ENCODE data around the gene FAM135A.

FAM135A gene

GRCh38 chr6:70394518-70395300 is 18.6 kb upstream of the FAM135A start:
- in situ Hi-C loops (cut with MboI; ENCODE audit: low pct_unique_long_range_greater_than_20kb, low sequenced_read_pairs) = no loop called here
- no peak for DNase-seq

GRCh38 chr6:70395301-70395672 is 18.0 kb upstream of the FAM135A start:
- in situ Hi-C loops (cut with MboI; ENCODE audit: low pct_unique_long_range_greater_than_20kb, low sequenced_read_pairs) = no loop called here
- DNase-seq = no peak

- no peak for DNase-seq
- in situ Hi-C loops (cut with MboI; ENCODE audit: low pct_unique_long_range_greater_than_20kb, low sequenced_read_pairs) = no loop called here
These were observed 17.1 kb upstream of the FAM135A start for GRCh38 chr6:70396163-70396562.

- DNase-seq = peak; percentile 10
- in situ Hi-C loops (cut with MboI; ENCODE audit: low pct_unique_long_range_greater_than_20kb, low sequenced_read_pairs) = no loop called here
These were observed 16.2 kb upstream of the FAM135A start for GRCh38 chr6:70396796-70397729.

GRCh38 chr6:70398783-70399728 is 14.3 kb upstream of the FAM135A start:
- no peak for DNase-seq

GRCh38 chr6:70404658-70405057 is 8.7 kb upstream of the FAM135A start:
- no peak for DNase-seq
- in situ Hi-C loops (cut with MboI; ENCODE audit: low pct_unique_long_range_greater_than_20kb, low sequenced_read_pairs) = no loop called here

More at GRCh38 chr6:70398783-70399728, 14.3 kb upstream of the FAM135A start:
- in situ Hi-C loops (cut with MboI; ENCODE audit: low pct_unique_long_range_greater_than_20kb, low sequenced_read_pairs) = no loop called here

GRCh38 chr6:70409216-70409615 is 4.1 kb upstream of the FAM135A start:
- in situ Hi-C loops (cut with MboI; ENCODE audit: low pct_unique_long_range_greater_than_20kb, low sequenced_read_pairs) = no loop called here
- DNase-seq = peak; percentile 57

- in situ Hi-C loops (cut with MboI; ENCODE audit: low pct_unique_long_range_greater_than_20kb, low sequenced_read_pairs) = no loop called here
- DNase-seq = no peak
These were observed 1.6 kb upstream of the FAM135A start for GRCh38 chr6:70411542-70412251.

GRCh38 chr6:70412252-70413113 is 825 bp upstream of the FAM135A start:
- in situ Hi-C loops (cut with MboI; ENCODE audit: low pct_unique_long_range_greater_than_20kb, low sequenced_read_pairs) = no loop called here
- DNase-seq = no peak

GRCh38 chr6:70413992-70414494 is 735 bp downstream of the FAM135A start:
- in situ Hi-C loops (cut with MboI; ENCODE audit: low pct_unique_long_range_greater_than_20kb, low sequenced_read_pairs) = no loop called here
- peak; percentile 74 for DNase-seq

- in situ Hi-C loops (cut with MboI; ENCODE audit: low pct_unique_long_range_greater_than_20kb, low sequenced_read_pairs) = no loop called here
- no peak for DNase-seq
These were observed 1.5 kb downstream of the FAM135A start for GRCh38 chr6:70414813-70415212.

- in situ Hi-C loops (cut with MboI; ENCODE audit: low pct_unique_long_range_greater_than_20kb, low sequenced_read_pairs) = no loop called here
- peak; percentile 15 for DNase-seq
These were observed 1.9 kb downstream of the FAM135A start for GRCh38 chr6:70415247-70415646.

- in situ Hi-C loops (cut with MboI; ENCODE audit: low pct_unique_long_range_greater_than_20kb, low sequenced_read_pairs) = no loop called here
- no peak for DNase-seq
These were observed 2.4 kb downstream of the FAM135A start for GRCh38 chr6:70415660-70416059.

GRCh38 chr6:70421509-70421908 is 8.2 kb downstream of the FAM135A start:
- in situ Hi-C loops (cut with MboI; ENCODE audit: low pct_unique_long_range_greater_than_20kb, low sequenced_read_pairs) = no loop called here
- no peak for DNase-seq

- no peak for DNase-seq
- in situ Hi-C loops (cut with MboI; ENCODE audit: low pct_unique_long_range_greater_than_20kb, low sequenced_read_pairs) = no loop called here
These were observed 10.2 kb downstream of the FAM135A start for GRCh38 chr6:70423189-70424134.

GRCh38 chr6:70424291-70424690 is 11.0 kb downstream of the FAM135A start:
- in situ Hi-C loops (cut with MboI; ENCODE audit: low pct_unique_long_range_greater_than_20kb, low sequenced_read_pairs) = no loop called here
- no peak for DNase-seq

Measured in KBM-7 (cell line).